Measurements from ENCODE around the gene TTPAL.
"Not testable (repeated sequence)": the region's sequence is repeated elsewhere in the genome, so short reads cannot be mapped to it uniquely, and the experiment has no call there.

The TTPAL gene

DNA sequence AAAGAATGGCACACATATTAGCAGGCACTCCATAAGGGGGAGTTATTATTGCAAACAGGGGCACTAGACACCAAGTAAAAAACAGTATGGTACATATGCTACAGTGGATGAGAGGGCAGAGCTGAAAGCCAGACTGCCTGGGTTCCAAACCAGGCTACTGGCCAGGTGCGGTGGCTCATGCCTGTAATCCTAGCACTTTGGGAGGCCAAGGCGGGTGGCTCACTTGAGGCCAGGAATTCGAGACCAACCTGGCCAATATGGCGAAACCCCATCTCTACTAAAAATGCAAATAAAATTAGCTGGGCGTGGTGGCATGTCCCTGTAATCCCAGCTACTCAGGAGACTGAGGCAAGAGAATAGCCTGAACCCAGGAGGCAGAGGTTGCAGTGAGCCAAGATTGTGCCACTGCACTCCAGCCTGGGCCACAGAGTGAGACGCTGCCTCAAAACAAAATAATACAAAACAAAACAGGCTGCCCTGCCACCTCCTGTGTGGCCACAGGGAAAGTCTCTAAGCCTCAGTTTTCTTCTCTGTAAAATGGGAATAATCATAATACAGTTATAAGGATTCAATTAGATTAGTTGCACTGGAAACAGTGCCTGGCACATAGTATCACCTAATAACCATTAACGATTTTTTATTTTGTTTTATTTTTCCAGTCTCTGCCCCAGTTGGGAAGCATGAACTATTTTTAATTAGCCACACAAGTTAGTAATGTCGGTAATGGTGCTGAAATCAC lies 7.5 kb upstream of the TTPAL start:
- DNase-seq (ENCODE audit: low spot score) = no peak

DNA sequence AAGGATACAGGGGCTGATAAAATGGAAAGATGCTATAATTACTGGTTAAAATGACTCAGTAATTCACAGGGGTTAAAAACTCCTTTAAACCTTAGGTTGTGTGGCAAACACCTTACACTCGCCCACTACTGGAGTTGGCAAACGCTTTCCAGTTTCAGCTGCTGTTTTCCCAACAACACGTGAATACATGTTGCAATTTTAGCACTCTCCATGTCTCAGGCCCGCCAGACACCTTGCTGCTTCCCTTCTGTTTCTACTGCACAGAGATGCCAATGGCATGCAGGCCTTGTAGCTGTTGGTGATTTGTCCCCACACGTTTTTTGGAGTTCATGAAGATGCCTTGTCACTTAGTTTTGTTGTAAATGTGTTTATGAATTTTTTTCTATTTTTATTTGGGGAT lies 5.3 kb upstream of the TTPAL start:
- no peak for DNase-seq (ENCODE audit: low spot score)

DNA sequence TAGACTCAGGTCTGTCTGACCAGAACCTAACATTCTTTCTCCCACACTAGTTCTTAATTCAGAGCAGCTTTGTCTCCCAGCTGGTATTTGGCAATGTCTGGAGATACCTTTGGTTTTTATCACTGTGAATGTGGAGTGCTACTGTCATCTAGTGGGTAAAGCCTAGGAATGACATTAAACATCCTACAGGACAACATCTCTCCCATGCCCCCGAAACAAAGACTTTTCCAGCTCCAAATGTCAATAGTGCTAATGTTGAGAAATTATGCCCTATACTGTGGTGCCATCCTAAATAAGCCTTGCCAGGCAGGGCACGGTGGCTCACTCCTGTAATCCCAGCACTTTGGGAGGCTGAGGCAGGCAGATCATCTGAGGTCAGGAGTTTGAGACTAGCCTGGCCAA lies 4.2 kb upstream of the TTPAL start:
- peak; percentile 39 for DNase-seq (ENCODE audit: low spot score)

DNA sequence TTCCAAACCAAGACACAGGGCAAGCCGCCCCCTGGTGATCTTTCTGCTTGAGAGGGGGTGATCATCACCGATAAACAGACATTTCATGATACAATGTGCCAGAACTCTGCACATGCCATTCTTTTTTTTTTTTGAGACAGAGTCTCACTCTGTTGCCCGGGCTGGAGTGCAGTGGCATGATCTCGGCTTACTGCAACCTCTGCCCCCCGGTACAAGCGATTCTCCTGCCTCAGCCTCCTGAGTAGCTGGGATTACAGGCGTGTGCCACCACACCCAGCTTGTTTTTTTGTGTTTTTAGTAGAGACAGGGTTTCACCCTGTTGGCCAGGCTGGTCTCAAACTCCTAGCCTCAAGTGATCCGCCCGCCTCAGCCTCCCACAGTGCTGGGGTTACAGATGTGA lies 3.4 kb upstream of the TTPAL start:
- DNase-seq (ENCODE audit: low spot score) = not testable (repeated sequence)

DNA sequence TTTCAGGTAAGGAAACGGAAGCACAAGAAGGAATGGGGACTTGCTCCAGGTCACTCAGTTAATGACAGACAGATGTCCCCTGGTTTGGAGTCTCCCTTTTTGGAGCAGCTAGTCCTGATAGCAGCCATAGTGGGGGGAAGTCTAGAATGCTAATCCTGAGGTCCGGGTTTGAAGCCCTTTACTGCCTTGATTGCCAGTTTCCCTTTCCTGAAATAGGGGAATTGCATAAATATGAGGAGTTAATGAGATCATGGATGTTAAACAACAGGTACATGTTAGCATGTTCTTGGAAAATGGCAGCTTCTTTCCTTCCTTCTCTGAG lies 341 bp upstream of the TTPAL start:
- no peak for DNase-seq (ENCODE audit: low spot score)

DNA sequence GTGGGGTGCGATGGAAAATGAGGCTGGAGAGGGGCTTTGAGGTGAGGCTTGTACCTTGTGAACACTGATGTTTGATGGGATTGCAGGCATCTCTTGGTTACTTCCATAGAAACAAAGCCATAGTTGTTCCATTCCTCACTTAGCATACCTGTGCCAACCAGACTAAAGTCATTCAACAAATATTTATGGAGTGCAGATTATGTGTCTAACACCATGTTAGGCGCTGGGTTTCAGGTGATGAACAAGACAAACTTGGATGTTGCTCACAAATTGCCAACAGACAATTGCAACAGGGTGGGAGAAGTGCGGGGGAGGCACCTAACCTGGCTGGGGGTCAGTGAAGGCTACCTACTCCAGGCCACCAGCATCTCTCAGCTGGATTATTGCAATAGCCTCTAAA lies 1.5 kb downstream of the TTPAL start:
- DNase-seq (ENCODE audit: low spot score) = no peak

DNA sequence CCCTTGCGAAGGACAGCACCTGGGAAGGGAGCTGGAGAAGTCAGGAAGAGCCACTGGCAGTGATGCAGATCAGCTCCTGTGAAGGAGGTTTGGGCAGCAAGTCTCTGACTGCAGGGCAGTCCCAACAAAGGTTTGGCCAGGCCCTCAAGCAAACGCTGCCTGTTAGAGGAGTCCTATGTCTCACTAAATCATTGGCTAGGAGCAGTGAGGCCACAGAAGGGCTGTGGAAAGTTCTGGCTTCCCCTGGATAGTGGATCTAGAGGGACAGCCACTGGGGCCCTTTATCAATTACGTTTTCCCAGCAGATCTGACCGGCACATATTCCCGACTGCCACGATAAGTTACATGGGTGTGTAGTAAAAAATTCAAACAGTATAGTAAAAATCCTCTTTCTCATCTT lies 2.5 kb downstream of the TTPAL start:
- DNase-seq (ENCODE audit: low spot score) = no peak

DNA sequence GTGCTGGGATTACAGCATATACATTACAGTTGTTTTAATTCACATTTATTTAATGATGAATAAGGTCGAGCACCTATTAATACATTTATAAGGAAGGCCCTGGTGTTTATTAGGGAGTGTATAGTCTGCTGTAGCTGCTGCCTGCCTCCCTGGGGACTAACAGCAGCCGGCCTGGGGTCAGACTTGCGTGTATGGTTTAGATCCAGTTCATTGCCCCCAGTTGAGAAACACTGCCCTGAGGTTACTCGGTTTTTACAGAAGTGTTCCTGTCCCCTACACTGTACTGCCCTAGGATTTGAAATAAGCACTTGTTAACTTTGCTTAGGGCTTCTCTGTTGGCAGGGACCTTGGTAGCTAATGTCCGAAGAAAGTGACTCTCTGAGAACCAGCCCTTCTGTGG lies 4.0 kb downstream of the TTPAL start:
- DNase-seq (ENCODE audit: low spot score) = no peak

DNA sequence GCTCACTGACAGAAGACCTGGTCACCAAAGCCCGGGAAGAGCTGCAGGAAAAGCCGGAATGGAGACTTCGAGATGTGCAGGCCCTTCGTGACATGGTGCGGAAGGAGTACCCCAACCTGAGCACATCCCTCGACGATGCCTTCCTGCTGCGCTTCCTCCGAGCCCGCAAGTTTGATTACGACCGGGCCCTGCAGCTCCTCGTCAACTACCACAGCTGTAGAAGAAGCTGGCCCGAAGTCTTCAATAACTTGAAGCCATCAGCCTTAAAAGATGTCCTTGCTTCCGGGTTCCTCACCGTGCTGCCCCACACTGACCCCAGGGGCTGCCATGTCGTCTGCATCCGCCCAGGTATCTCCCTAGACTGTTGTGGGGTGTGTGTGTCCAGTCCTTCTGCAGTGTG lies 4.4 kb downstream of the TTPAL start:
- no peak for DNase-seq (ENCODE audit: low spot score)

DNA sequence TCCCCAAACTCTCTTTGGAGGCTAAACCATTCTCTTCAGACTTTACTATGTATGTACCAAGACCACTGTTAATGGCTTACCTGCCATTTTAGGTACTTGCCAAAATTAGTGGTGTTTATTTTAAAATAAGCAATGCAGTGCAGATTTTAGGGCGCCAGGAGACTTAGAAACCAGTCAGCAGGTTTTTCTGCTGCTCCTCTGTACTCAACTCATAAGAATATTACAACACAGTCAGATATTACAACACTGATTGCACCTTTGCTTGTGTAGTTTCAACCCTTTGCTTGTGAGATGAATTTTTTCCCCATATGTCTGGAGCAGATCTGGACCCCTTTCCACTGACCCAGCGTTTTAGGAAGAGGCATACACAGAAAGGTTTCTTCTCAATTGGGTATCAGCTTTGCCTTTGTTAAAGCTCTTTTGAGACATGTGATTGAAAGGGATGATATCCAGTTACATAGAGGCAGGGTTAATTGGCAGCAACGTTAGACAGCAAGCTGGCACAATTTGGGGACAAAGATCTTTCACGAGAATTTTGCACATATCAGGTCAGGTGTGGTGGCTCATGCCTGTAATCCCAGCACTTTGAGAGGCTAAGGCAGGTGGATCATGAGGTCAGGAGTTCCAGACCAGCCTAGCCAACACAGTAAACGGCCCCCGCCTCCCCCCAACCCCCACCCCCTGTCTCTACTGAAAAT lies 6.2 kb downstream of the TTPAL start:
- no peak for DNase-seq (ENCODE audit: low spot score)

DNA sequence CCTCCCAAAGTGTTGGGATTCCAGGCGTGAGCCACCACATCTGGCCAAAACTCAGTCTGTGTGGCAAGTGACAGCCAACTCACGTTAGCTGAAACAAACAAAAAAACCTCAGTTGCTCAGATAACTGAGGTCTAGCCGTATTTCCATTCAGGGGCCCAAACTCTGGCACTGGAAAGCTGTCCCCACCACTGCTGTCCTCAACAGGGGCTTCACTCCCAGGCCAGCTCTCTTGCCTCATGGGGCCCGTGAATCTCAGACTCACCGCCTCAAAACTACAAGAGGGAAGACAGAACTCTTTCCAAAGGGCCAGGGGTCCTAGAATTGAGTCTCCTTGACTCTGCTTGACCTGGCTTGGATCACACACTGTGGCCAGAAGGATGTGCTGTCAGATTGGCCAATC lies 7.4 kb downstream of the TTPAL start:
- no peak for DNase-seq (ENCODE audit: low spot score)

DNA sequence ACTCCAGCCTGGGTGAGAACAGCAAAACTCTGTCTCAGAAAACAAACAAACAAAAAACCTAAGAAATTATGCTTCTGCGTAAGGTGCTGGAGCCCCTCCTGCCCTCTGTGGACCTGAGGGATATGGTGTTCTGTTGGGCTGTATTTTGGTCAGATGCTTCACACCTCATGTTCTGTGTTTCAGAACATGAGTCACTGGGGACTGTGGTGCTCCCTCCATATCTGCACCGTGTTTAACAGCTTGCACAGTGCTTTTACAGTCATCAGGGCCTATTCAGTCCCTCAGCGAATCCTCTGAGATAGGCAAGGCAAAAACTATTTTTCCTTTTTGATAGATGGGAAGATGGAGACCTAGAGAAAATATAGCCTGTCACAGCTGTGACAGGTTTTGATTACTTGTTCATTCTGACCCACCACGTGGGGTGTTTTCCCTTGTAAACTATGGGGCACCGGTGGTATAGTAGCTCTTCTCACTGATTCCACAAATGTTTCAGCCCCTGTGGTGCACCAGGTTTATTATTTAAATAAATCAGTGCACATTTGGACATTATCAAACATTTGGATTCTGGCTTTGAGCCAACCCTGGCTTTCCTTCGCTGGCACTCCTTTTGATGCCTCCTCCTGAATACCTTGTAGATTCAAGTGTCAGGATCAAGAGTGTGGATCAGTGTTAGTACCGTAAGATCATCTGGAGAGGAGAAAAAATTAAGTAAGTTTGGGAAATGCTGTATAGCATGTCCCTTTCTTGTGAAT lies 9.6 kb downstream of the TTPAL start:
- no peak for DNase-seq (ENCODE audit: low spot score)

DNA sequence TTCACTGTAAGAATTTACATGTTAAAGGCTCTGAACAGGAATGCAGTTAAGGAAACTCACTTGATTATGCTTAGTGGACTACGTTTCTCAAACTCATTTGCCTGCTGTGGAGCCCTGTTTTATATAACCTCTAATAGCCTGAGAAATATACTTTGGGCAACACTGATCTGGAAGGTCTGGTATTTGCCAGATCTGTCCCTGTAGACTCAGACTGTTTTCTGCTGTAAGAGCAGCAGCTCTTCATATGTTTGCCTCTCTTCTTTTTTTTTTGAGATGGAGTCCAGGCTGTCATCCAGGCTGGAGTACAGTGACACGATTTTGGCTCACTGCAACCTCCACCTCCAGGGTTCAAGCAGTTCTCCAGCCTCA lies 10.1 kb downstream of the TTPAL start:
- DNase-seq (ENCODE audit: low spot score) = no peak

DNA sequence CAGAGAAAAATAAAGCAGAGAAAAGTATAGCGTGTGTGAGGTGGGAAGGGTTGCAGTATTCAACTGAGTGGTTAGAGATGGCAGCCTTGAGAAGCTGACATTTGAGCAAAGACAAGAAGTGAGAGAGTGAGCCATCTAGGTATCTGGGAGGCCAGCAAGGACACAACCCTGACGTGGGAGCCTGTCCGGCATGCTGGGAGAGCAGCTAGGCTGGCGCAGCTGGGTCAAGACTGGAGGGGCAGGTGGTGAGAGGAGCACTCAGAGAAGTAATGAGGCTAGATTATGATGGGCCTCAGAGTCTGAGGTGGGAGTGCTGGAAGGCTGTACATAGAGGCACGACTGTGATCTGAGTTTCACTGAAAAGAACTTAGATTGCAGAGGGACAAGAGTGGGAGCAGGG lies 12.9 kb downstream of the TTPAL start:
- no peak for DNase-seq (ENCODE audit: low spot score)

DNA sequence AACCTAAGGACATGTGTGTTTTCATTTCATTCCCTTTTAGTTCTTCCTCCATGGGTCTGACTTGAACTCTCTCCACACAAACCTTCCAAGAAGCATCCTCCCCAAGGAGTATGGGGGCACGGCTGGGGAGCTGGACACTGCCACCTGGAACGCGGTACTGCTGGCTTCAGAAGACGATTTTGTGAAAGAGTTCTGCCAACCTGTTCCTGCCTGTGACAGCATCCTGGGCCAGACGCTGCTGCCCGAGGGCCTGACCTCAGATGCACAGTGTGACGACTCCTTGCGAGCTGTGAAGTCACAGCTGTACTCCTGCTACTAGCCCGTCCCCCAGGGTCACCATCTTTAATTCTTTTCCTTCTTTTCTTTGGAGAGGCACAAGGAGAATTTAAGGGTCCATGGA lies 13.5 kb downstream of the TTPAL start:
- DNase-seq (ENCODE audit: low spot score) = no peak

DNA sequence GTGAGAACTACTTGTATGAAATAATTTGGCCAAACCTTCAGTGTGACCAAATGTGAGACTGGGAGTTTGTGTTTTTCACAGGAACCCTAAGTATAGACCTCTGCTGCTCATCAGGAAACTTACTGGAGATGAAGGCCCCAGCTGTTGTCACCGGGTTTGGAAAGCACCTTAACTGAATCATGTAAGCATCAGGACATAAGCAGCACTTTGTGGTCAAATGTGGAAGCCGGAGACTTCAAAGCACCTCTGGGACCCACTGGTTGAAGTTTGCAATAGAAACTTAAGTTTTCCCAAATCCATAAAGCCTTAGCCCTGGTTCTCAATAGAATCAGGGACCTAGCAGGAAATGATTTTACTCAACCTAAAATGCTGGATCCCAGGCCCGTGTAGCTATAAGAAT lies 14.3 kb downstream of the TTPAL start:
- DNase-seq (ENCODE audit: low spot score) = no peak

DNA sequence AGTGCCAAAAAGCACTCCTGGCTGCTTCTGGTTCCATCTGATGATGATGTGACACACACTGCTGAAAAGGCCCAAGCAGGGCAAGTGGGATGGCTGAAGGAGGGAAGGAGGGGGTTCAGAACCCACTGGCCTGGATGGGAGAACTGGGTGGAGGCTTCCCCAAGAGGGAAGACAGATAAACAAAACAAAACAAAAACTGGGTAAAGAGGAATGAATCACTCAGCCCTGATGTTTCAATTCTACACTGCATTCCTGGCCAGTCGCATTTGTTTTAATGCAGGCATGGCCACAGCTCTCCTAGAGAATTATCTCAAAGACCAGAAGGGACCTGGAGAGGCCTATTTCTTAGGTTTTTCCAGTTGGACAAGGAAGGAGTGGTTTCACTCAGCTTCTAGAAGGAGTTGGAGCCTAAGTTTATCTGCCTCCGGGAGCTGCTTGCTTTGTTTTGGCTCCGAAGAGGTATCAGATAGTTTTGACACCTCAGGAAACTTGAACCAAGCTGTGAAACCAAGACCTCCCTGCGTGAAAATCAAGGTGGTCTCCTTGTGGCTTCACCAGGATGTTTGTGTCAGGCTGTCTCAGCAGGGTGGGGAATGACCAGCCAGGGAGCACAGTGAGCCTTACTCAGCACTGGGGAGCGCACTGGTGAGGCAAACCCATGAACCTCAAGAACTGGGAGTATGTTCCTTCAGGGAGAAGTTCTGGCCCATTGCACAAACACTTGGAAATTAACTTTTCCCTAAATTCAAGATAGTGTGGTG lies 16.1 kb downstream of the TTPAL start:
- no peak for DNase-seq (ENCODE audit: low spot score)

DNA sequence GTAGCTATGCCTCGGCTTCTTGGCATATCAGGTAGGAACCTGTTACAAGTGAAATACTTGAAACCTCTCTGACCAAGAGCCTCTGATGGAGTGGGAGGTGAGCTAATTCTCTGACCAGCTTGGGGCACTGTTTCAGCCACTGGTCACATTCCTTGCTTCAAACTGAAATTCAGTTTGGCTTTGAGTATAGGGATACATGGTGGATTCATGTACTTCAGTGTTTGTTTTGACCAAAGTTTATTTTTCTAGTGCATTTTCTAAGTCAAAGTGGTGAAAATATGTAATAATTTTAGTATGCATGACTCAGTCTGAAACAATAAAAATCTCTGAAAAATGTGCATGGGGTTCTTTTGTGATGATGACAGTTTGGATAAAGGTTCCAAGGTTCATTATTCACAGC lies 18.6 kb downstream of the TTPAL start:
- DNase-seq (ENCODE audit: low spot score) = no peak

DNA sequence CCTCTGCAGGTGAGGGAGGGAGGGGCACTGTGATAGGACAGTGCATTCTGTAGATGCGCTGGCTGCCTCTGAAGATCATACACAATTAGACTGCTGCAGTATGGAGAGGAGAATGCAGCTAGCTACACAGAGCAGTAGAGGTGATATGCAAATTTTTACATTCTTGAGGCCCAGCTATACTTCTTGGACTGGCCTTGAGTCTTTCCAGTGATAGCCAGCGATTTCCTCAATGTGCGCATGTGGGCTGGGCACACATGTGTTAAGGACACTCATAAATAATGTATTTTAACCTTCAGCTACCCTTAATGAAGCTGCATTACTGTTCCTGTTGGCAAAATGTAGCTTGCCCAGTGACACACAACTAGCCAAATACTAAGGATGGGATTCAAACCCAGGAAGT lies 19.0 kb downstream of the TTPAL start:
- DNase-seq (ENCODE audit: low spot score) = no peak

DNA sequence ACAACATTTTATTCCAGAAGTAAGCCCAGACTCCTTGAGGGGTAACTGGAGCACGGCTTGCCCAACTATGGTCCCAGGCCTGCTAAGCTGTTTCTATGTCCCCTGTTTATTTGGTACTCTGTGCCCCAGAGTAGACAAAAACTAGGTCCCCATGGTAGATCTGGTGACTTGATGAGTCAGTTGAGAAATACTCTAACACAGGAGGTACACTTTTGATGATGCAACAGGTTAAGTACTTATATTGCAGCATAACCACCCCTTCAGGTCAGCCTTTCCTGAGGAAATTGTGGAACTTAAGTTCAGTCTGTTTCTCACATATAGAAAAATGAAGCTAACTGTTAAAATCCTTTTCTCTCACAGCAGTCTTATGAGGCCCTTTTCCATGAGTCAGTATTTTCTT lies 19.6 kb downstream of the TTPAL start:
- DNase-seq (ENCODE audit: low spot score) = no peak

DNA sequence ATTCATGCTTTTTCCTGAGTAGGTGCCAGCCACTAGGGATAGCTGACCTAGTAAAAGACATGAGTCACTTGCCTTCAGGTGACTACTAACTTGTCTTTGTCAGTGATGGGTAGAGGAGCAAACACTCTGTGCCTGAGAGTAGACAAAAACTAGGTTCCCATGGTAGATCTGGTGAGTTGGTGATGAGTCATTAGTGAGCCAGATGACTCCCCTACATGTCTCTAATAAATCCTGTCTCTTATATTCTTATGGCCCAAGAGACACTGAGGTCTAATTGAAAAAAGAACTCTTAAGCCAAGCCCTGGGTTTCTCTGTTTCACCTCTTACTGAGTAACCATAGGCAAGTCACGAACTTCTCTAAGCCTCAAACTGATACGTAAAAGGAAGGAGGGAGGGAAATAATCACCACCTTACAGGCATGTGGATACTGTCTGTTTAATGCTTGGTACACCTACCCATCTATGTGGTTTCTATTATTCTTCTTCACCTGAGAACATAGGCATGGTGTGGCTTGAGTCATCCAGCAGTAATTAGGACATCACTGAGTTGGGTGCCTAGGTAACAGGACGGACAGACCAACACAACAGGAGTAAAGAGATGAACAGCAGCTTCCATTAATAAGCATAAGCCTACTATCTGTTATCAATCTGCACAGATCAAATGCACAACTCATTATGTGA lies 20.3 kb downstream of the TTPAL start:
- DNase-seq (ENCODE audit: low spot score) = peak; percentile 57

DNA sequence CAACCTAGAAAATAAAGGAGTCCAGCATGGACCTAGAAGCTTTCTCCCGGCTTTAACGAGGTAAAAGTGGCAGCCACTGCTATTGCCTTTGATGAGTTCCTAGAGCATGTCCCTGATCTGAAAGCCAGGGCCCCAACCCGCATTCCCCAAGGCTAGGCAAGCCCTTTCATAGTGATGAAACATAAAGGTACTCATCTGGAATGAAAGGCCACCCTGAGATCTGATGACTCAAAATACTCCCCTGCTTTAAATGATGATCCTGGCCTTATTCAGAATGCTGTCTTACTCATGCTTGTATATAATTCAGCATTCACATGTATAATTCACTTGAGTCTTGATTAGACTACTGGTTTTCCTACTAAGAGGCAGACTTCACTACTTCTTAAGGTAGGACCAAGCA lies 21.3 kb downstream of the TTPAL start:
- peak; percentile 34 for DNase-seq (ENCODE audit: low spot score)

Measured in COLO829 (cell line).